AG20443 (cell line): ENCODE measurements around the gene TM4SF5.
A peak's percentile ranks its signal among the peaks of the same experiment; 100 is the strongest.
"Not testable (repeated sequence)": the region's sequence is repeated elsewhere in the genome, so short reads cannot be mapped to it uniquely, and the experiment has no call there.

Experiments
- DNase-seq: peaks from one replicate; pipeline ENCODE4 v3.0.0; 2012; ENCODE audit warnings: low spot score, mixed read lengths

The TM4SF5 gene

GRCh38 chr17:4789951-4790704, 18.4 kb downstream of the TM4SF5 start:
- peak; percentile 95 for DNase-seq

- DNase-seq, result no peak
Measured at GRCh38 chr17:4790705-4791088, 19.0 kb downstream of the TM4SF5 start.

- DNase-seq, result no peak
Measured at GRCh38 chr17:4795168-4795567, 23.5 kb downstream of the TM4SF5 start.

- peak; percentile 73 for DNase-seq
Measured at GRCh38 chr17:4796552-4796920, 24.9 kb downstream of the TM4SF5 start.

GRCh38 chr17:4800462-4801196, 28.9 kb downstream of the TM4SF5 start:
- no peak for DNase-seq

GRCh38 chr17:4802228-4802627, 30.5 kb downstream of the TM4SF5 start, which contains the start of gene C17orf114:
Gene C17orf114, minus strand, starts transcription at chr17:4802328.
- no peak for DNase-seq

GRCh38 chr17:4806456-4806776, 34.7 kb downstream of the TM4SF5 start:
- no peak for DNase-seq

- peak; percentile 100 for DNase-seq
Measured at GRCh38 chr17:4806777-4807604, 35.3 kb downstream of the TM4SF5 start, which contains the start of gene PLD2. Gene PLD2, plus strand, starts transcription at chr17:4807152. Its CDS starts 621 bp downstream, at chr17:4807773.

- DNase-seq, result peak; percentile 49
Measured at GRCh38 chr17:4807605-4808377, 36.1 kb downstream of the TM4SF5 start.

GRCh38 chr17:4808378-4808767, 36.7 kb downstream of the TM4SF5 start:
- peak; percentile 39 for DNase-seq

- DNase-seq, result no peak
Measured at GRCh38 chr17:4810696-4811290, 39.1 kb downstream of the TM4SF5 start.

GRCh38 chr17:4811471-4811870, 39.8 kb downstream of the TM4SF5 start:
- DNase-seq, result no peak

- DNase-seq, result no peak
Measured at GRCh38 chr17:4812690-4813089, 41.0 kb downstream of the TM4SF5 start.

- DNase-seq, result peak; percentile 30
Measured at GRCh38 chr17:4815043-4815675, 43.5 kb downstream of the TM4SF5 start.

- DNase-seq, result no peak
Measured at GRCh38 chr17:4816826-4817225, 45.1 kb downstream of the TM4SF5 start.

- no peak for DNase-seq
Measured at GRCh38 chr17:4818276-4818675, 46.6 kb downstream of the TM4SF5 start.

GRCh38 chr17:4822835-4823234, 51.1 kb downstream of the TM4SF5 start:
- DNase-seq, result no peak

GRCh38 chr17:4823373-4824089, 51.8 kb downstream of the TM4SF5 start:
- DNase-seq, result no peak

GRCh38 chr17:4827399-4827798, 55.7 kb downstream of the TM4SF5 start:
- DNase-seq, result no peak

GRCh38 chr17:4832829-4833177, 61.1 kb downstream of the TM4SF5 start:
- not testable (repeated sequence) for DNase-seq
